ENCODE data around the gene NDUFA3.

GRCh38 chr19:54147676-54148075 is 45.0 kb downstream of the NDUFA3 start:
- TF ChIP-seq CTCF (IDR thresholded peaks at IDR 0.05) (peak in 1 of 12 donors; percentile 14), POLR2A (IDR thresholded peaks at IDR 0.05) (no peak)

Data from heart left ventricle (tissue), 13 donors.